GM12874 (cell line): ENCODE measurements around the gene CDC42BPB.

ENCODE experiments used
- TF ChIP-seq, protein P1 (sequence below): IDR thresholded peaks from 2 replicates; pipeline ENCODE4 v1.5.1; 2011; ENCODE audit warnings: low read depth, mild to moderate bottlenecking, control low read depth, low read length, moderate library complexity; ENCODE audit not compliant: insufficient read depth

Gene CDC42BPB

GRCh38 chr14:103102689-103103260, 45.4 kb upstream of the CDC42BPB start:
- TF ChIP-seq, protein P1, sequence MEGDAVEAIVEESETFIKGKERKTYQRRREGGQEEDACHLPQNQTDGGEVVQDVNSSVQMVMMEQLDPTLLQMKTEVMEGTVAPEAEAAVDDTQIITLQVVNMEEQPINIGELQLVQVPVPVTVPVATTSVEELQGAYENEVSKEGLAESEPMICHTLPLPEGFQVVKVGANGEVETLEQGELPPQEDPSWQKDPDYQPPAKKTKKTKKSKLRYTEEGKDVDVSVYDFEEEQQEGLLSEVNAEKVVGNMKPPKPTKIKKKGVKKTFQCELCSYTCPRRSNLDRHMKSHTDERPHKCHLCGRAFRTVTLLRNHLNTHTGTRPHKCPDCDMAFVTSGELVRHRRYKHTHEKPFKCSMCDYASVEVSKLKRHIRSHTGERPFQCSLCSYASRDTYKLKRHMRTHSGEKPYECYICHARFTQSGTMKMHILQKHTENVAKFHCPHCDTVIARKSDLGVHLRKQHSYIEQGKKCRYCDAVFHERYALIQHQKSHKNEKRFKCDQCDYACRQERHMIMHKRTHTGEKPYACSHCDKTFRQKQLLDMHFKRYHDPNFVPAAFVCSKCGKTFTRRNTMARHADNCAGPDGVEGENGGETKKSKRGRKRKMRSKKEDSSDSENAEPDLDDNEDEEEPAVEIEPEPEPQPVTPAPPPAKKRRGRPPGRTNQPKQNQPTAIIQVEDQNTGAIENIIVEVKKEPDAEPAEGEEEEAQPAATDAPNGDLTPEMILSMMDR = no peak

GRCh38 chr14:103101963-103102688, 44.8 kb upstream of the CDC42BPB start:
- TF ChIP-seq, protein P1 = no peak

DNA sequence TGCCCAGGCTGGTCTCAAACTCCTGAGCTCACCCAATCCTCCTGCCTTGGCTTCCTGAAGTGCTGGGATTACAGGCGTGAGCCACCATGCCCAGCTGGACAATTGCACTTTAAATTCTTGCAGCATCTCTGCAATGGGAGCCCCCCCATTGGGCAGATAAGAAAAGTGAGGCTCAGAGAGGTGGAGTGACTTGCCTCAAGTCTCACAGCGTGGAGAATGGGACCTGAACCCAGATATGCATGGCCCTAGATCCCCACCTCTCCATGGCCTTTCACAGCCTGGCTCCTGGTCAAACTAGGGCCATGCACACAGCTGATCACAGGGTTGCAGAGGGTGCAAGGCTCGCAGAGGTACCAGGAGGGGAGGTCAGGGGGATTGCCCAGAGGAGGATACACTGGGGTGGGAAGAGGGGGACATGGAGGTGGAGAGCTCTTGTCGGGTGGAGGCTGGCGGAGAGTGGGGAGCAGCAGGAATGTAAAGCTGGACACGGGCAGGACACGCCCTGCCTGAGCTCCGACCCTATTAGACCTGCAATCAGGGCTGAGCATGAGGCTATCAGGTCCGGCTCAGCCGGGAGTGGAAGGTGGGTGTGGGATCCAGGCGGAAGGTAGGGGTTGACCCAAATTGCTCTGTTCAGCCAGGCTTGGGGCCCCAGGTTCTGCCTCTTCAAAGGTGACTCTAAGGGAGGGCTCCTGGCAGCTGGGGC, 44.1 kb upstream of the CDC42BPB start:
- TF ChIP-seq, protein P1 = no peak

DNA sequence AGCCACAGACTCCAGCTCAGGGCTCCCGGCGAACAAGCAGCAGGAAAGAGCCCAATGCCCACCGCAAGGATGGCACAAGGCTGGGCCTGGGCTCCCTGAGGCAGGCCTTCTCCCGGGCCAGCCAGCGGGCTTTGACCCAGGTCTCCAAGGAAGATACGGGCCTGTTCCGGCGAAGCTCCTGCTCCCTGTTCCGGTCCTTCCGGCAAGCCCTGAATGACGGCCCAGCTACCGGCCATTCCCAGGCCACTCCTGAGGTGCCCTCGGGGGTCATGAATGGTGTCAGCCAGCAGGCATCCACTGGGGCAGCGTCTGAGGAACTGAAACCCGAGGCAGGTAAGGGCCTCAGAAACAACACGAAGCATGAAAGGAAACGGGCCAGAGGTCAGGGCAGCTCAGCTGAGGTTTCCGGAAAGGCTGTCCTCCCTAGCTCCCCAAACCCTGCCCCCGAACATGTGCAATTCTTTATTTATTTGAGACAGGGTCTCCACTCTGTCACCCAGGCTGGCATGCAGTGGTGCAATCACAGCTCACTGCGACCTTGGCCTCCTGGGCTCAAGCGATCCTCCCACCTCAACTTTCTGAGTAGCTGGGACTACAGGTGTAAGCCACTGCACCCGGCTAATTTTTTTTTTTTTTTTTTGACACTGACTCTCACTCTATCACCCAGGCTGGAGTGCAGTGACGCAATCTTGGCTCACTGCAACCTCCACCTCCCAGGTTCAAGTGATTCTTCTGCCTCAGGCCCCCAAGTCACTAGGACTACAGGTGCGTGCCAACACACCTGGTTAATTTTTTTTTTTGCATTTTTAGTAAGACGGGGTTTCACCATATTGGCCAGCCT, 43.2 kb upstream of the CDC42BPB start:
- TF ChIP-seq, protein P1 = no peak

- TF ChIP-seq, protein P1 = no peak
Observed at GRCh38 chr14:103099733-103100280, 42.5 kb upstream of the CDC42BPB start.

- TF ChIP-seq, protein P1 = no peak
Observed at GRCh38 chr14:103099081-103099732, 41.9 kb upstream of the CDC42BPB start.
